ENCODE measurements around the gene MRPL46. TPM values are rescaled to one million over a fixed set of nuclear protein-coding genes. Genes with fewer than 3 reads are reported as not detected.

The MRPL46 gene
- total and polyA plus RNA-seq, 2 experiments from 2014 or later = 20.9 to 39.1 TPM

GRCh38 chr15:88482263-88482662 lies 15.1 kb upstream of the MRPL46 start:
- Histone ChIP-seq H2AFZ (no peak overlapping the region), H3K79me2 (replicated peaks; ENCODE audit: insufficient read depth) (no peaks in the 10 kb centered on the region), H3K4me2 (no peak overlapping the region), H3K4me3 (no peak overlapping the region), H3K9me2 (ENCODE audit: insufficient read depth) (no peaks in the 10 kb centered on the region), H3K4me1 (ENCODE audit: insufficient read depth) (peaks cover 19% of the 10 kb centered on the region), H3K27ac (ENCODE audit: low read depth) (no peak overlapping the region), H3F3A (replicated peaks; ENCODE audit: low read depth) (0 out of 2 replicates have a peak, but pooled peaks cover 3% of the 10 kb centered on the region), H4K20me1 (replicated peaks; ENCODE audit: insufficient read depth) (no peaks in the 10 kb centered on the region), H3K36me3 (ENCODE audit: insufficient read depth) (no peaks in the 10 kb centered on the region), H3K27me3 (ENCODE audit: insufficient read depth) (no peaks in the 10 kb centered on the region)
- DNase-seq (ENCODE audit: low spot score) (no peak), ATAC-seq (no peak)
- TF ChIP-seq CREB1 (CRISPR knock-in tag; IDR thresholded peaks at IDR 0.05; ENCODE audit: low read depth) = no peak
- no peak for TF ChIP-seq ZNF114 (CRISPR knock-in tag; IDR thresholded peaks at IDR 0.05)
- H3K4me1 Mint-ChIP-seq = peaks cover 20% of the 10 kb centered on the region
- H3K36me3 Mint-ChIP-seq (ENCODE audit: low read depth) = peaks cover 12% of the 10 kb centered on the region; the same call in 2 of the 3 replicates
- H3K9me3 Mint-ChIP-seq = no peaks in the 10 kb centered on the region
- no peak overlapping the region for H3K27ac Mint-ChIP-seq
- H3K4me3 Mint-ChIP-seq = no peak overlapping the region
- H3K27me3 Mint-ChIP-seq (ENCODE audit: insufficient read depth, low read depth, poor library complexity) = peaks cover 4% of the 10 kb centered on the region

- ATAC-seq = no peak
- no peak for DNase-seq (ENCODE audit: low spot score)
- no peaks in the 10 kb centered on the region for H3K9me3 Mint-ChIP-seq
- TF ChIP-seq ETS1 (IDR thresholded peaks at IDR 0.05) (no peak), NANOG (IDR thresholded peaks at IDR 0.05; ENCODE audit: borderline replicate concordance) (no peak), ZNF462 (CRISPR knock-in tag; IDR thresholded peaks at IDR 0.05) (no peak), JUNB (IDR thresholded peaks at IDR 0.05; ENCODE audit: unreplicated experiment) (no peak), ZNF331 (CRISPR knock-in tag; IDR thresholded peaks at IDR 0.05; ENCODE audit: low read depth) (no peak), CTCF (conservative IDR thresholded peaks at IDR 0.05; ENCODE audit: low read depth in 2 of 2) (no peak), EZH2 (IDR thresholded peaks at IDR 0.05; ENCODE audit: low read depth, unreplicated experiment) (no peak), EZH2phosphoT487 (IDR thresholded peaks at IDR 0.05; ENCODE audit: unreplicated experiment) (no peak), STAT1 (IDR thresholded peaks at IDR 0.05; ENCODE audit: unreplicated experiment) (no peak), CREB1 (CRISPR knock-in tag; IDR thresholded peaks at IDR 0.05; ENCODE audit: low read depth) (no peak)
Measured at GRCh38 chr15:88480981-88481380, 13.8 kb upstream of the MRPL46 start.

More at GRCh38 chr15:88480981-88481380, 13.8 kb upstream of the MRPL46 start:
- H3K27me3 Mint-ChIP-seq (ENCODE audit: insufficient read depth, low read depth, poor library complexity) = peaks cover 4% of the 10 kb centered on the region
- Histone ChIP-seq H3K79me2 (replicated peaks; ENCODE audit: insufficient read depth) (no peaks in the 10 kb centered on the region), H3K27ac (ENCODE audit: low read depth) (no peak overlapping the region), H3K9me2 (ENCODE audit: insufficient read depth) (no peaks in the 10 kb centered on the region), H3K4me2 (no peak overlapping the region), H3K36me3 (ENCODE audit: insufficient read depth) (no peaks in the 10 kb centered on the region; the same call in 1 of the 2 replicates), H3K4me3 (no peak overlapping the region), H3K4me1 (ENCODE audit: insufficient read depth) (peaks cover 19% of the 10 kb centered on the region), H3F3A (replicated peaks; ENCODE audit: low read depth) (0 out of 2 replicates have a peak, but pooled peaks cover 3% of the 10 kb centered on the region), H4K20me1 (replicated peaks; ENCODE audit: insufficient read depth) (no peaks in the 10 kb centered on the region), H2AFZ (no peak overlapping the region), H3K27me3 (ENCODE audit: insufficient read depth) (no peaks in the 10 kb centered on the region)
- H3K36me3 Mint-ChIP-seq (ENCODE audit: low read depth) = peaks cover 21% of the 10 kb centered on the region; the same call in 2 of the 3 replicates
- no peak overlapping the region for H3K4me3 Mint-ChIP-seq
- peaks cover 19% of the 10 kb centered on the region for H3K4me1 Mint-ChIP-seq
- H3K27ac Mint-ChIP-seq = no peak overlapping the region
